ENCODE data around the gene EIF2B5.

- TF ChIP-seq, protein P1, sequence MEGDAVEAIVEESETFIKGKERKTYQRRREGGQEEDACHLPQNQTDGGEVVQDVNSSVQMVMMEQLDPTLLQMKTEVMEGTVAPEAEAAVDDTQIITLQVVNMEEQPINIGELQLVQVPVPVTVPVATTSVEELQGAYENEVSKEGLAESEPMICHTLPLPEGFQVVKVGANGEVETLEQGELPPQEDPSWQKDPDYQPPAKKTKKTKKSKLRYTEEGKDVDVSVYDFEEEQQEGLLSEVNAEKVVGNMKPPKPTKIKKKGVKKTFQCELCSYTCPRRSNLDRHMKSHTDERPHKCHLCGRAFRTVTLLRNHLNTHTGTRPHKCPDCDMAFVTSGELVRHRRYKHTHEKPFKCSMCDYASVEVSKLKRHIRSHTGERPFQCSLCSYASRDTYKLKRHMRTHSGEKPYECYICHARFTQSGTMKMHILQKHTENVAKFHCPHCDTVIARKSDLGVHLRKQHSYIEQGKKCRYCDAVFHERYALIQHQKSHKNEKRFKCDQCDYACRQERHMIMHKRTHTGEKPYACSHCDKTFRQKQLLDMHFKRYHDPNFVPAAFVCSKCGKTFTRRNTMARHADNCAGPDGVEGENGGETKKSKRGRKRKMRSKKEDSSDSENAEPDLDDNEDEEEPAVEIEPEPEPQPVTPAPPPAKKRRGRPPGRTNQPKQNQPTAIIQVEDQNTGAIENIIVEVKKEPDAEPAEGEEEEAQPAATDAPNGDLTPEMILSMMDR (IDR thresholded peaks at IDR 0.05; ENCODE audit: poor library complexity): no peak
- TF ChIP-seq EZH2 (IDR thresholded peaks at IDR 0.05; ENCODE audit: borderline replicate concordance): no peak
Observed at GRCh38 chr3:184160456-184160855, 25.3 kb downstream of the EIF2B5 start.

All from hepatocyte (in vitro differentiated cells).